Uterus (tissue), 2 donors: ENCODE results near the gene MAGI3.

ENCODE experiments used
- CTCF ChIP-seq, 4 experiments: fragments of 200-600 bp in 2 of 4; fragments of 450-650 bp in 2 of 4; sonication (generic) in 2 of 4; IDR thresholded peaks; one replicate each; pipeline ENCODE4 v1.5.1; 2016 to 2019; ENCODE audit warnings: antibody characterized with exemption in 4 of 4, mild to moderate bottlenecking in 2 of 4, moderate library complexity in 1 of 4
- POLR2A ChIP-seq, 2 donors: fragments of 450-650 bp; IDR thresholded peaks; one replicate each; pipeline ENCODE4 v1.6.1; 2016; ENCODE audit warnings: antibody characterized with exemption in 2 of 2, mild to moderate bottlenecking in 1 of 2, moderate library complexity in 1 of 2

GRCh38 chr1:113540335-113540734 is 150.0 kb downstream of the MAGI3 start:
- TF ChIP-seq CTCF (IDR thresholded peaks at IDR 0.05): no peak
- TF ChIP-seq POLR2A (IDR thresholded peaks at IDR 0.05): no peak
